Measurements from ENCODE around the gene EXD2.
A peak's percentile ranks its signal among the peaks of the same experiment; 100 is the strongest.
"Not testable (repeated sequence)": the region's sequence is repeated elsewhere in the genome, so short reads cannot be mapped to it uniquely, and the experiment has no call there.

Gene EXD2

DNA sequence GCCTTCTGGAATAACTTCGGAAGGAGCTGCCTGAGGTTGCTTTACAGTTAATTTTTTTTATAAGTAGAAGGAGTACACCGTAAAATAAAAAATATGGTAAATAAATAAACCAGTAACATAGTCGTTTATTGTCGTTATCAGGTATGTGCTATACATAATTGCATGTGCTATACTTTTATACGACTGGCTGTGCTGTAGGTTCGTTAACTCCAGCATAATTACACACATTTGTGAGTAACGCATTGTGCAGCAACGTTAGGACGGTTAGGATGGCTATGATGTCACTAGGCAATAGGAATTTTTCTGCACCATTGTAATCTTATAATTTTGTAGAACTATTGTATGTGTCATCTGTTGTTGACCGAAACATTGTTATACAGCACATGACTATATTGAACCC lies 8.5 kb downstream of the EXD2 start:
- DNase-seq (ENCODE audit: low read depth in 2 of 2): no peak

- DNase-seq (ENCODE audit: low read depth in 2 of 2): no peak
Observed at GRCh38 chr14:69204753-69205152, 13.5 kb downstream of the EXD2 start.

- DNase-seq (ENCODE audit: low read depth in 2 of 2): no peak
Observed at GRCh38 chr14:69207435-69208041, 16.2 kb downstream of the EXD2 start.

DNA sequence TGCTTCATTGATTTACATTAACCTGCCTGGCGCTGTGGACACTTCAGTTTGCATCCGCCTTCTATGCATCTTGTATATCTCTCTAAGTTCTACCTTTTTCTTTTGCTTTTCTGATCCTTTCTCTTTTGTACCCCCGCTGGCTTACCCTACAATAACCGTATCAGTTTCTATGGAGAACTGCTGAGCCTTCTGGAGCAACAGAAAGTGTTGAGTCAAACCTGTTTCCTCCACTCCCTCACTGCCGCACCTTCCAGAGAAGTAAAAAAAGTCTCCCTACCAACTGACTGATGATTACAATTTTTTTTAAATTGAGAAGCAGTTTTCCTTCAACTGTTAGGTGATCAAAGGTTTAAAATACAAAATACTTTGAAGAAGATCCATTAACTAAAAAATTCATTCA lies 17.4 kb downstream of the EXD2 start:
- DNase-seq (ENCODE audit: low read depth in 2 of 2): no peak

- no peak for DNase-seq (ENCODE audit: low read depth in 2 of 2)
Observed at GRCh38 chr14:69214393-69214792, 23.1 kb downstream of the EXD2 start.

- not testable (repeated sequence) for DNase-seq (ENCODE audit: low read depth in 2 of 2)
Observed at GRCh38 chr14:69217663-69218062, 26.4 kb downstream of the EXD2 start.

GRCh38 chr14:69224946-69225345 lies 33.6 kb downstream of the EXD2 start:
- no peak for DNase-seq (ENCODE audit: low read depth in 2 of 2)

- no peak for DNase-seq (ENCODE audit: low read depth in 2 of 2)
Observed at GRCh38 chr14:69226178-69226577, 34.9 kb downstream of the EXD2 start.

DNA sequence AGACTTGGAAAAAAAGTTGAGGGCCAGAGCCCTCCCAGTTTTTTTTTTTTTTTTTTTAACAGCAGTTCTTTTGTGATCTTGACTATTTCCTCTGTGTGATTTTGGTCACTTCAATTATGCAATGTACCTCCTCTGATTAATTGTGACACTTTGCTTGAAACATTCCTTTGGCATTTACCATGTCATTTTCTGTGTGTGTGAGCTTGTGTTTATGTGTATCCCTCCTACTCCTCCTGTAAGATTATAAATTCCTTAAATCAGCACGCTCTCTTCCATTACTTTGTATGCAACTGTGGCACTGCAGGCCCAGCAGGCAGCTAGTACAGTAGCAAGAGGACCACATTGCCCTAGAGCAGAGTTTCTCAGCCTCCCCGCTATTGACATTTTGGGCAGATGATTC lies 35.4 kb downstream of the EXD2 start:
- DNase-seq (ENCODE audit: low read depth in 2 of 2): no peak

DNA sequence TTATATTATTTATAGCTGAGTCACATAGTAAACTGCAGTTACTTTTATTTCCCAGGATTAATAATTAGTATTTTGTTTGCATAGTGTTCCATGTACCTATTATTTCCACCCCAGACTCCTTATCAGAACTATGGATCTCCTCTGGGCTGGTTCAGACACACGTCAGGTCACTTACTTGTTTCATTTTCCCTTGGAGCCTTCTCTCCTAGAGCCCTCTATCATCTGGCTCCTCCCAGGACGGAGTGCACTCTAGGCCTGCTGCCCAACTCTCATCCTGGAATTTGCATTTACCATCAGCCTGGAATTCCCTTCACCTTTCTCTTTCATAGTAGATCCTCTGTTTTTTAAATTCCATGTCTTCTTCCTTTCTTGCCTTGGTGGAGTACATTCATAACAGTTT lies 40.2 kb downstream of the EXD2 start:
- no peak for DNase-seq (ENCODE audit: low read depth in 2 of 2)

DNA sequence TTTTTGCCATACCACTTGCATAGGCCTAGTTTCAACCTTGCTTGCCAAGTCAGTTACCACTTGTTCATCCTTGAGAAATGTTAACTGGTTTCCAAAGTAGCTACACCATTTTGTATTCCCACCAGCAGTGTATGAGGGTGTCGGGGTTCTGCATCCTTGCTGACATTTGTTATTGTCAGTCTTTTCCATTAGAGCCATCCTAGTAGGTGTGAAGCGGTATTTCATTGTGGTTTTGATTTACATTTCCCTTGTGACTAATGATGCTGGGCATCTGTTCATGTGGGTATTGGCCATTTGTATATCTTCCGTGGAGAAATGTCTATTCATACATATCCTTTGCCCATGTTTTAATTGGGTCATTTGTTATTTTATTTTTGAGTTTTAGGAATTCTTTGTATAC lies 41.1 kb downstream of the EXD2 start:
- no peak for DNase-seq (ENCODE audit: low read depth in 2 of 2)

GRCh38 chr14:69234106-69234505 lies 42.8 kb downstream of the EXD2 start:
- DNase-seq (ENCODE audit: low read depth in 2 of 2): no peak

DNA sequence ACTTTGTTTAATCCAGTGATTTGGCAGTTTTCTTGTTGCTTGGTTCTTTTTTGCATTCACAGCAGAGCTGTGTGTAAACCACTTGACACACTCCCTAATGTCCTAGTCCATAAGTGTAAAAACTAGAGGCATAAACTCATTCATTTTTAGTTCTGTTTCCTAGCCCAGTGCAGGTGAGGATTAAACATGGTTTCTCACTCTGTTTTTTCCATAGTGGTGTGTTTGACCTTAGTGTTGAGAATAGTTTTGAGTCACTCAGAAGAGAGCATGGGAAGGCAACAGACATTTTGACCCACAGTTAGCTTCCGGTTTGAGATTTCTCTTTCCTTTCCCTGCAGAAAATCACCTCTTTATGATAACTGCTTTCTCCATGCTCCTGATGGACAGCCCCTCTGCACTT lies 44.4 kb downstream of the EXD2 start:
- DNase-seq (ENCODE audit: low read depth in 2 of 2): no peak

GRCh38 chr14:69237142-69237541 lies 45.8 kb downstream of the EXD2 start:
- DNase-seq (ENCODE audit: low read depth in 2 of 2): no peak

DNA sequence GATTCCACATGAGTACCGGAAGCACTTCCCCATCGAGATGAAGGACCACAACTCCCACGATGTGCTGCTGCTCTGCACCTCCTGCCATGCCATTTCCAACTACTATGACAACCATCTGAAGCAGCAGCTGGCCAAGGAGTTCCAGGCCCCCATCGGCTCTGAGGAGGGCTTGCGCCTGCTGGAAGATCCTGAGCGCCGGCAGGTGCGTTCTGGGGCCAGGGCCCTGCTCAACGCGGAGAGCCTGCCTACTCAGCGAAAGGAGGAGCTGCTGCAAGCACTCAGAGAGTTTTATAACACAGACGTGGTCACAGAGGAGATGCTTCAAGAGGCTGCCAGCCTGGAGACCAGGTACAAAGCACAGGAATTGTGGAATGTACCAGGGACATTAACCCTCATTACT lies 46.3 kb downstream of the EXD2 start:
- DNase-seq (ENCODE audit: low read depth in 2 of 2): no peak

DNA sequence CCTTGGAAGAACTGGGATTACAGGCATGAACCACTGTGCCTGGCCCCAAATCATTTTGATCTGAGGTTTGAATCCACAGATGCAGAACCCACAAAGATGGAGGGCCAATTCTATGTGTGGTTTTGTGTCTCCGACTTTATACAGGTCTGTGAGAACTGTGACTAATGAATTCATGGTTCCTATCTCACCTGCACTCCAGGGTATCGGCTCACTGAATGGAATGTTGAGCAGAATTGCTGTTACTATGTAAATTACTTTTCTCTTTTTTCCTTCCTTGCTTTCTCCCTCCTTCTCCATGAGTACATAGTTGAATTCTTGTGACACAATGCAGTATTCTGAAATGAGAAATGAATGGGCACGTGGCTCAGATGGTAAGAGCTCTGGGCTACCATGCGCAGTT lies 47.6 kb downstream of the EXD2 start:
- DNase-seq (ENCODE audit: low read depth in 2 of 2): no peak

GRCh38 chr14:69240527-69241173 lies 49.4 kb downstream of the EXD2 start:
- DNase-seq (ENCODE audit: low read depth in 2 of 2): no peak

- DNase-seq (ENCODE audit: low read depth in 2 of 2): no peak
Observed at GRCh38 chr14:69241577-69241976, 50.3 kb downstream of the EXD2 start.

- peak in 1 of 2 donors; percentile 15 for DNase-seq (ENCODE audit: low read depth in 2 of 2)
Observed at GRCh38 chr14:69242311-69243224, 51.3 kb downstream of the EXD2 start.

DNA sequence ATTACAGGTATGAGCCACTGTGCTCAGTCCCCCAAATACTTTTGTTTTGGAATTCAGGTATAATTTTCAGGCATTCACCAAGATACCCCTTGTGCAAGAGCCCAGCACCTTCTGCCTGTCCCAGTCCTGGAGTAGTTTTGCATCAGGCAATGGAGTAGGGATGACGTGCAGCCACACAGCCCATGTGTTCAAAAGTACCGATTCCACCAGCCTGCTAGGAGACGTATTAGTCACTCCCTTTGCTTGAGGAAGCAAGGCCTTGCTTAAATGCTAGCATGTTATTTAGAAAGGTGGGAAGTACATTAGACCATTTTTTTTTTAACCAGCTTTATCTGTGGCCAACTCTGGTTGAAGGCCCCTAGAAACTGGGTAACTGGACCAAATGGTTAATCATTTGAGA lies 53.6 kb downstream of the EXD2 start:
- no peak for DNase-seq (ENCODE audit: low read depth in 2 of 2)

GRCh38 chr14:69246331-69246730 lies 55.0 kb downstream of the EXD2 start:
- DNase-seq (ENCODE audit: low read depth in 2 of 2): no peak

- DNase-seq (ENCODE audit: low read depth in 2 of 2): no peak
Observed at GRCh38 chr14:69247676-69248440, 56.6 kb downstream of the EXD2 start.

All from stimulated activated CD4-positive, alpha-beta T cell treated with anti-CD3 and anti-CD28 coated beads, Interleukin-1b, Interleukin-23, amount 100 ng/mL, for 1 hour (primary cell).